NCI-H2196 treated with DMSO at 0.1 percent for 48 hours (cell line): ENCODE results near the gene TMEM245.
"Not testable (repeated sequence)": the region's sequence is repeated elsewhere in the genome, so short reads cannot be mapped to it uniquely, and the experiment has no call there.

Experiments used
- DNase-seq: peaks from one replicate; lab custom pipeline; 2025; ENCODE audit not compliant: unreplicated experiment; lab: John Stamatoyannopoulos, UW

Gene TMEM245

GRCh38 chr9:109133533-109133932 lies 13.8 kb upstream of the TMEM245 start:
- DNase-seq, result no peak

- no peak for DNase-seq
These were observed 12.8 kb upstream of the TMEM245 start for GRCh38 chr9:109132567-109133021.

- DNase-seq, result no peak
These were observed 9.9 kb upstream of the TMEM245 start for GRCh38 chr9:109129470-109130197.

- not testable (repeated sequence) for DNase-seq
These were observed 6.9 kb upstream of the TMEM245 start for GRCh38 chr9:109126671-109127070.

GRCh38 chr9:109124121-109124520 lies 4.4 kb upstream of the TMEM245 start:
- no peak for DNase-seq

GRCh38 chr9:109122726-109123621 lies 3.2 kb upstream of the TMEM245 start:
- no peak for DNase-seq

- no peak for DNase-seq
These were observed 1.6 kb upstream of the TMEM245 start for GRCh38 chr9:109121232-109121796.

- DNase-seq, result no peak
These were observed 550 bp upstream of the TMEM245 start for GRCh38 chr9:109120204-109120789.

GRCh38 chr9:109118808-109119438 lies 824 bp downstream of the TMEM245 start:
- no peak for DNase-seq

GRCh38 chr9:109117856-109118807 lies 1.6 kb downstream of the TMEM245 start:
- DNase-seq, result no peak

- no peak for DNase-seq
These were observed 3.7 kb downstream of the TMEM245 start for GRCh38 chr9:109115931-109116526.

- DNase-seq, result no peak
These were observed 5.1 kb downstream of the TMEM245 start for GRCh38 chr9:109114670-109115069.

- DNase-seq, result no peak
These were observed 5.7 kb downstream of the TMEM245 start for GRCh38 chr9:109113892-109114609.

- DNase-seq, result no peak
These were observed 6.5 kb downstream of the TMEM245 start for GRCh38 chr9:109113254-109113653.

- no peak for DNase-seq
These were observed 9.3 kb downstream of the TMEM245 start for GRCh38 chr9:109110329-109111021.

GRCh38 chr9:109109967-109110328 lies 9.8 kb downstream of the TMEM245 start:
- DNase-seq, result no peak

- no peak for DNase-seq
These were observed 11.4 kb downstream of the TMEM245 start for GRCh38 chr9:109108318-109108717.
